Effector CD4-positive, alpha-beta T cell (primary cell): ENCODE data around the gene KCNT1.

Experiments
- DNase-seq: peaks from one replicate; pipeline ENCODE4 v3.0.0-alpha.2; 2020

Gene KCNT1

DNA sequence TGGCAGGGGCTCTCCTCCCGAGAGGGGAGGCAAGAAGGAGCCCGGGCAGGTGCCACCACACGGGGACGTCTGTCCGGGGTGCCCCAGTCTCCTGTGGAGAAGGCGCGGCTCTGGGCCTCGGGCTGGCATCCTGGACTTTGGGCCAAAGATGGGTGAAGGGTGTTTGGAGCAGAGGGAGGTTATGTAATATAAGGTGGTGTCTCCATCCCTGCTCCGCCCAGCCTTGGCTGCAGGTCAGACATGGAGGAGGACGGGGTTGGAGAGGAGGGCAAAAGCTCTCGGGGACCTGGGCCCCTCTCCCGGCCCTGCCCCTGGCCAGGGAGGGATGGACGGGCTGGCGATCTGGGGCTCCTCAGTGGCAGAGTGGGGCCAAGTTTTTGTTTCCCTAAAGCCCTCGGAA, 1.5 kb upstream of the KCNT1 start:
- DNase-seq, result no peak

DNA sequence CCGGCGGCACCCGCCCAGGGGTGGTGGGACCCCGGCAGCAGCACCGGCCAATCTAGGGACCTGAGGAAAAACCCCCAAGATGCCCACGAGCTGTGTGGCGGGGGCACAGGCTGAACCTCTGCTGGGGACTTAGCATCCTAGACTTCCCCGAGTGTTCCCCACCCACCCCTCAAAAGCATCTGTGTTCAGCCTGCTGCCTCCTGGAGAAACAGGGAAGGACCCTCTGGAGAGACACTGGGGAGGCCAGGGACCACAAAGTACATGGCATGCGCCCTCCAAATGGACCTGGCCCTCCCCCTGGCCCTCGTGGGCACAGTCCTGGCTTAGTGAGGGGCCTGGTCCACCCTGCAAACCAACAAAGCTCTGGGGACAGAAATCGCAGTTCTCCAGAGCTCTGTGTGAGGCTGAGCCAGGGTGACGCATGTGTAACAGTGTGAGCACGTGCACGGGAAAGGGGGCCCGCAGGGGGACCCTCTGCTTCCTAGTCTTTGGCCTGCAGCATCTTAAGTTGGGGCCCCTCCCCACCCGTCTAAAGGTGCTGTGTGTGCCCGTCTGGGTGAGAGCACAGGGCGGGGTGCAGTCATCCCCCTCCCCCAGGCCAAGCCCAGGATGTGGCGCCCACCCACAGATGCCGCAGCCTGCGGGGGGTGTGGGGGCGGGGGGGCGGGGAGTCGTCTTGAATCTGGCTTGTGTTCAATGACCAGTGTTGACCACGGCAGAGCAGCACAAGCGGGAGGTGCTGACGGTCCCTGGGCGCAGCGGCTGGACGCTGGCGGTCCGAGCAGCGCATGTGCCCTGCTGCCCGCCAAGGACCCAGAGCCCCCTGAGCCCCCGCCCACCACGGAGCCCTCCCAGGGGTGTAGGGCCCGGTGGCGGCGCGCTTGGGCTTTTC, 672 bp upstream of the KCNT1 start:
- no peak for DNase-seq

DNA sequence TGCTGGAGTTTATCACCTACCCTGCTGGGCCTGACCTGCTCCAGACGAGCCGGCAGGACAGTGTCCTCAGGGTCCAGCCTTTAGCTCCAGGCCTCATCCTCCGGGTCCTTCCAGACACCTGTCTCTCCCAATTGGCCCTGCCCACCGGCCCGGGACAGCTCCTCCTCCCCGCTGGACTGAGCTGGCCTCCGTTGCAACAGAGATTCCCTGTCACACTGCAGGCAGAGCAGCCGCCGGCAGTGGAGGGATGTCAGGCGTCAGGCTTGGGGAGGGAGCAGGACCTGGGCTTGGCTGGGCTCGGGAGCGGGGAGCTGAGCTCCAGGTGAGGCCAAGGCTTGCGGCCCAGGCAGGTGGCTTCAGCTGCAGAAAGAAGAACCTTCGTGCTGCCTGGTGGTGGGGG, 1.7 kb downstream of the KCNT1 start:
- no peak for DNase-seq

DNA sequence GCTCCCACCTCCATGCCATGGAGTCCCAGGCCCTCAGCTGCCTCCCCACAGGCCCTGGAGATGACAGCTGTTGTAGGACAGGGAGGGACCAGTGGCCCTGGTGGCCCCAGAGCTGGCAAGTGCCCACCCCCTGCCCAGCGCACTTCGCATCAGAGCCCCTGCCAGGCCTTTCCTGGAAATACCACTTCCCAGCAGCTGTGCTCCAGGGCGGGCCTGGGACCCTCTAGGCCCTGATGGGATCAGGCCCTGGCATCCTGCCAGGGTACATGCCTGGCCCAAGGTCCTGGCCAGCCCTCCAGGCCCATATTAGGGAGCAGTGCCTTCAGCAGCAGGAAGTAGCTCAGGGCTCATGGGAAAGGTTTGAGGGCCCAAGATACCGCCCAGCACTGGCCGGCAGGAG, 2.5 kb downstream of the KCNT1 start:
- DNase-seq, result no peak

DNA sequence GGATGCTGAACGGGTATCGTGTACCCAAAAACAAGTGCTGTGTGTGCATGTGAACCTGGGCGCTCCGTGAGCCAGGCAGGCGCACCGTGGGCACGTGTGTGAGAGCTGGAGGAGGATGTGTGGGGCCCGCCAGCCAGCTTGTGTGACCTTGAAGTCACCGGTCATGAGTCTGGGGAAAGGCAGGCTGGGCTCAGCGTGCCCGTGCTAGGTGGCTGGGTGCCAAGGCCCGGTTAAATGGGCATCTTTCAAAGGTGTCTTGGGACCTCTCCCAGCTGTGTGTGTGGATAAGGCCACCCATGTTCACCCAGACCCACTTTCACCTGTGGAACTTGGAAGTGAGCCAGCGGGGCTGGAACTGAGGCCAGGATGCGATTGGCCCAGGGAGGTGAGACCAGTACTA, 3.4 kb downstream of the KCNT1 start:
- DNase-seq, result no peak

DNA sequence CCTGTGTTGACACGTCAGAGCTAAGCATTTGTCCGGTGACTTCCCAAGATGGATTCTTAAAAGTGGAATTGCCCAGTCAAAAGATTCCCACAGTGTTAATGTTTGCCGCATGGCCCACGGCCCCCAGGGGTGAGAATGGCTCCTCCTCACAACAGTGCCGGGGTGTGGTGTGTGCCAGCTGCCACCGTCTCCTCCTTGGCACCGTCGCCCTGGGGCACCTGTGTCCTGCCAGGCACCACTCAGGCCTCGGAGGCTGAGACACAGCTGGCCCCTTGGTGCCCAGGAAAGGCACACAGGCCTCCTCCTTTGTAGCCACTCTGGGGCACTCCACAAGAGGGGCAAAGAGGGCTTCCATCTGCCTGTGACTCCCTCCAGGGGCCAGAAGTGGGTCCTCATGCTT, 4.3 kb downstream of the KCNT1 start:
- DNase-seq, result no peak

DNA sequence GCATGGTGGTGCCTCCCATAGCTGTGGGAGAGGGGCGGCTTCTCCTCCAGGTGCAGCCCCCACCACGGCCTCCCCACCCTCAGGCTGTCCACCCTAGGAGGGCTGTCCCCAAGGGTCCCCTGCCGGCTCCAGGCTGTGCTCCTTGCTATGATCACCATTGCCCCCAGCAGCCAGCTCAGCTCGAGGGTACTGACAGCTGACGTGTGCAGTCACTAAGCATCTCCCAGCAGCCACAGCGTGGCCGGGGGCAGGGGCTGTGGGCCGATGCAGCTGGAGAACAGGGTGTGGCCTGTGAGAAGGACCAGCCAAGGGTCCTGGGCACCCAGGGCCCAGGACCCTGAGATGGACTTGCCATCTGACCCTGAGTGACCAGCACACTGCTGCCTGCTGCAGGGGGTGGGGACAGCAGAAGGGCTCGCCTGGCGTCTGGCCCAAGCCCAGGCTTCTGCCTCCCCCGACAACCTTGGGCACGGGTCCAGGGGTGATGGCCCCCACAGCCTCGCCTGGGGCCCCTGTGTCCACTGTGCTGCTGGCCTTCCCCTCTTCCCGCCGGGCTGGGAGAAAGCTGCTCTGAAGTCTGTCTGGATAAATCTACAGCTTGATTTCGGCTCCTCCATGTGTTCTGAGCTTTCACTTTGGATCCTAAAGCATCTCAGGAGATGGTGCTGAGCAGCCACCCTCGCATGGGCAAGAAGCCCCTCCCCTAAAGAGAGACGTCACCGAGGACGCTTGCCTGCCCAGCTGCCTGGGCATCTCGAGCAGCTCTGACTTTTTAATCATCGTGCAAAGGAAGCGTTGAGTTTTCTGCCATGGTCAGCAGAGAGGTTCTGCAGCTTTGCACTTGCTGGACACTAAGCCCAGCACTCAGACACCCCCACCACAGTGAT, 5.5 kb downstream of the KCNT1 start:
- DNase-seq, result no peak

DNA sequence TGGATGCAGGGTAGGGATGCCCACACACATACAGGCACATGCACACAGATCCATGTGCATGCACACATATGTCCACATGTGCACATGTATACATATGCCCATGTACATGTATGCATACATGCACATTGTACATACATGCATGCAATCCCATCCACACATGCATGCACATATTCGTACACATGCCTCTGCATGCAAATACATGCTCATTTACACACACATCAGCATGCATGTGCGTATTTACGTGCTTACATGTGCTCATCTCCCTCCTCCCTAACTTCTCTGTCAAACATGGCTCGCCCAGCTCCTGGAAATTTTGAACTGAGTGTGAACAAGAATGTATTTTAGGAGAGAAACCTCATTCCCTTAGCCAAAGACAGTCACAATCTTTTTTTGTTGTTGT, 6.2 kb downstream of the KCNT1 start:
- no peak for DNase-seq

DNA sequence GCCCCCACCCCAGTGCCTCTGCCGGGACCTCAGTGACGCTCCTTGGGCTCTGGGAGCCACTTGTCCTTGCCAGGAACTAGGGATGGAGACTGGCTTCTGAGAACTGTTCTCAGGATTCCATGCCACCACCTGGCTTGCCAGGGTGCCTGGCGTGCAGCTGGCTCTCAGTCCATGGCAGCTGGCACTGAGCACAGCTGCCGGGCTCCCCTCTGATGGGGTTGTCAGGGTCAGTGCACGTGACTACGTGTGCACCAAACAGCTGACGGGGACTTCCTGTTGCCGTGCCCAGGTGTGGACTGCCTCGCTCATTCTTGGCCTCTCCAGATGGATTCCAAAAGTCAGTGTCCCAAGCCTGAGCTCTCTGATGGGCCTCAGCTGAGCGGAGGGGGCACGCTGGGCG, 9.4 kb downstream of the KCNT1 start:
- DNase-seq, result no peak

DNA sequence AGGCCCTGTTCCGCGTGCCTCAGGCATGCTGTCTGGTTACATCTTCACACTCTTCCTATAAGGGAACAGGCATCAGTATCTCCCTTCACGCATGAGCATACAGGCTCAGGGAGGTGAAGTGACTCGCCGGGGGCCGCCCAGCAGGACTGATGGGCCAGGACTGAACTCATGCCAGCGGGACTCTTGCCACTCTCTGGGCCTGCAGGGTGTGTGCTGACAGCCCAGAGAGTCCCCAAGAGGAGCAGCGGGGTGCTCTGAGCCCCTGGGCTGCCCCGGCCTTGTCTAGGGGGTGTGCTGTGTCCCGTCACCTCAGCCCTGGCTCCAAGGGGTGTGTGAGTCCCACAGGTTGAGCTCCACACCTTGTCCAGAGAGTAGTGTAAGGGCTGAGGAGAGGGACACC, 9.9 kb downstream of the KCNT1 start:
- DNase-seq, result no peak

DNA sequence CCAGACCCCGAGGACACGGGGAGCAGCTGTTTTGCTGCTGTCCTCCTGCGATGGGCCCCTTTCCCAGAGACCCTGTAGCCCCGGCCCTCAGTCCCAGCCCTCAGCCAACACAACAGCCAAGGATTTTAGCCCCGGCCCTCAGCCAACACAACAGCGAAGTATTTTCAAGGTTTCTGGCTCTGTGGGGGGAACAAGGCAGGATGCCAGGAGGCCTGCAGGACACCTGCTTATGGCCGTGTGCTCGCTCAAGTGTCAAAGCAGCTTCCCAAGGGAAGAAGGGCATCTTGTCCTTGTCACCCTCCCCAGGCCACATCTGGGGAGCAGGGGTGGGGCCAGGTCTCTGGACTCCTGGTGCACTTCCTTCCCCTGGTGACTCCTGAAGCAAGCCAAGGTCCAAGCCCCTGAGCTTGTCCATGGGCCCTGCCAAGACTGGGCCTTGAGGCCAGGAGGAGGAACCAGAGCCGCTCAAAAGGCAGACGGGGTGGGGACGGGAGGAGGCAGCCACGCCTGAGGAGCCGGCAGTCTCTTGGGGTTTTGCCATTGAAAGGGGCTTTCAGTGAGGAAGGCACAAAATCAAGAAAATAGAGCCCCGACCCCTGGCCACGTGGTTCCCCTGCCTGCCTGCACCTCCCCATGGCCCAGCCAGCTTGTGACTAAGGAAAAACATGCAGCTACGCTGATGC, 10.8 kb downstream of the KCNT1 start:
- no peak for DNase-seq

DNA sequence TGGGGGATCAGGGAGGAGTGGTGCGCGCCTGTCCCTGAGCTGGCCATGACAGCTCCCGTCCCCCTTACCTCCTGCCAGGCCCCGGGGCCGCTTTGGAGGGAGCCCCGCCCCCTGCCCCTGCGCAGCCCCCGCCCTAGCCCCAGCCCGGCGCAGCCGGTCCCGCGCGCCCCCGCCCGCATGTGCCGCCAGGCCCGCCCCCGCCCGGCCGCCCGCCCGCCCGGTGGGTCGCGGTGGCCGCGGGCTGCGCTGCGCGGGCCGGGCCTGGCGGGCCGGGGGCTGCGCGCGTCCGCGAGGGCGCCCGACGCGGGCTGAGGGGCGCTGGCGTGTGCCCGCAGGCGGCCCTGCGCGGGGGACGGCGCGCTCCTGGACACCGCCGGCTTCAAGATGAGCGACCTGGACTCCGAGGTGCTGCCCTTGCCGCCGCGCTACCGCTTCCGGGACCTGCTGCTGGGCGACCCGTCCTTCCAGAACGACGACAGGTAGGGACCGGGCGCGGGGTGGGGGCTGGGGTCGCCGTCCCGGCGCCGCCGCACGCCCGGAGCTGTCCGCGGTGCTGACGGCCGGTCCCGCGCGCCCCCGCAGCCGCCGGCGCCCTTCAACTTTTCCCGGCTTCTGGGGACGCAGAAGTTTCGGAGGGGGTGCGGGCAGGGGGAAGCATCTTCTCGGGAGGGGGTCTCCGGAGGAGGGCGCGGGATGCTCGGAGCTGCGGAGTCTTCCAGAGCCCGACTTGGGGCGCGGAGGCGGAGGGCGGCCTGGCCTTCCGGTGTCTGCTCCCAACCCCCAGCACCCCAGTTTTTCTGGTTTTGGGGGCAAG, 12.5 kb downstream of the KCNT1 start:
- DNase-seq, result no peak

DNA sequence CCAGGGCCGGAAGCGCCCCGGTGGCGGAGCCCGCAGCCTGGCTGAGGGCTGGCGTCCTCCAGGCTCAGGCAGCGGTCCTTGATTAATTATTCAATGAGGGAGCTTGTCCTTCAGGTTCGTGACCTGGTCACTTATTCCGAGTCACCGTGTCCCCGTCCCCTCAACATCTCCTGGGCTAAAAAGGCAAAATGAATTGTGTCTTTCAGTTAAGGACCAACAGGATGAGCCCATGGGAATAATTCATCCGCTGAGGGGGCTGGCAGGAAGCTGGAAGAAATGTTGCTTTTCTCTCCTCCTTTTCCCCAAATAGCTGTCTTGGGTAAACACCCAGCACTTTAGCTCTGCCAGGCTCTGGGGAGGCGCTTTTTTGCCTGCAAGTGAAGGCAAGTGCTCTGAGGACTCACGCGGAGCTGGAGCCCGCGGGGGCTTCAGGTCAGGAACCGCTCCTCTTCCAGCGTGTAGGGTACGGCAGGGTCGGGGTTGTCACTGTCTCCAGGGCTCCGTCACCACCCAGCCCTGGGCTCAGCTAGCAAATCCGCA, 13.1 kb downstream of the KCNT1 start:
- no peak for DNase-seq

DNA sequence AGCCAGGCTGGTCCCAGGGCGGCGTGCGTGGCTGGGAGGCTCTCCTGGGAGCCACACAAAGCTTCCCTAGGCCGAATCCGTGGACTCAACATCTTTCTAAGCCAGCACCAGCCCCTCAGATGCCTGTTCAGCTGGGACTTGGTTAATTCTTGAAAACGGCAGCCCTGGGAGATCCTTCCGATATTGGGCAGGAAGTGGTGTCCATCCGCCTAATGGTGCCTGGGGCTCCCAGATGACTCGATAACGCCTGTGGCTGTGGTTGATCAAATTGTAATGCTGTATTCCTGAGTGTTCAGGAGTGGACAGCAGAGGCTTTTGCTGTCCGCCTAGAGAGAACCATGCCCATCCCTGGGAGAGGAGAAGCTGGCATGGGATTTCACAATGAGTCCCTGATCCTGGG, 14.1 kb downstream of the KCNT1 start:
- no peak for DNase-seq

DNA sequence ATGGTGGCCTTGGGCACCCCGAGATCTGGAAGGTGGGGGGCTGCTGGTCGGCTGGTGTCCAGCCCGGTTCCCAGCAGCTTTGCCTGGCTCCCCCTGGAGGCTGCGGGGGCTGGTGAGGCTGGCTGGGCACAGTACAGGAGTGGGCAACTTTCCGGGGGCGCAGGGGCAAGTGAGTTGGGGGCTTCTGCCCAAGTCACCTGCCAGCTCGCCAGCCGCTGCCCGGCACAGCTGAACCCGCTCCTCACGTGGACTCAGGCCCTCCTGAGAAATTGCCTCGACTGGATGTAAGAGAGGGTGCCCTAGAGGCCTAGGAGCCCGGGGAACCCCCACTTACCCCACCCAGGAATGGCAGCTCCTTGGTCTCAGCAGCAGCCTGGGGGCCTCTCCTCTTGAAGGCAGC, 15.4 kb downstream of the KCNT1 start:
- DNase-seq, result no peak

DNA sequence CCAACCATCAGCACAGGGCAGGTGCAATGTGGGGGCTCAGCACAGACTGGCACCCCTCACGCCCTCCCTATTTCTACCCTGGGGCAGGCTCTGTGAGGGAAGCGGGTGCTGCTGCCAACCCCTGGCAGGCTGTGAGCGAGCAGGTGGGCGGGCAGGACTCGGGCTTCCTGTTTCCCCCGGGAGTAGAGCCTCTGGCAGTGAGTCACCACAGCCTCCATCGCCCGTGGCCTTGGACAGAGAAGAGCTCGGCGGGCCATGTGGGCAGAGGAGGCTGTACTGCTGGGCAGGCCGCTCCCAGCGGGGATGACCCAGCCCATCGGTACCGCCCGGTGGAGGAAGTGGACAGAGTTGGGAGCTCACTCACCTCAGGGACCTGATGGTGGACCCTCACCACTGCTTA, 16.6 kb downstream of the KCNT1 start:
- no peak for DNase-seq

DNA sequence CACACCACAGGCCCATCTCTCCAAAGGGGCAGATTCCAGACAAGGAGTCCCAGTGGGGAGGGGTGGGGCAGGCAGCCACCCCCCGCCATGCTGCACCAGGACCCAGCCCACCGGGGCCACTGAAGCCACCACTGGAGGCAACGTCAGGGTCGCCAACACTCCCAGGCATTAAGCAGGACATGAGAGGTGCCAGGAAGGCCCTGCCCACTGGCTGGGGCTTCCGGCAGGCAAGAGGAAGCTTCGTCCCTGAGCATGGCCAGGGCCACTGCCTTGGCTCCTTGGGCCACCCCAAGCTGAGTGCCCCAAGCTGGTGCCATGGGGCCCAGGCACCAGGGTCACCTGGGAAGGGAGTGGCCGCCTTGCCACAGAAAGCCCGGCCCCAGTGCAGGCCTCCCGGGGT, 17.5 kb downstream of the KCNT1 start:
- DNase-seq, result no peak

DNA sequence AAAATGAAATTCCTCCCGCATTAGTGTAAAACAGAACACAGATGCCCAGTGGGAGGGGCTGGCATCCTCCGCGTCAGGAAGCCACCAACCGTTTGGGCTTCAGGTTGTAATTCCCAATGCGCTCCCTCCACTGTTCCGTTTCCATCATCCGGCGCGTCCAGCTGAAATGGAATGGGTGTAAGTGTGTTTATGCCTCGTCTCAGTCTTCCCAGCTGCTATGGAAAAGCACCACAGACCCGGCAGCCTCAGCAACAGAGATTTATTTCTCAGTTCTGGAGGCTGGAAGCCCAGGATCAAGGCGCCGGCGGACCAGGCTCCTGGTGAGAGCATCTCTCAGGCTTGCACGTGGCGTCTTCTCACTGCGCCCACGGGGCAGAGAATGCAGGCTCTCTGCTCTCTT, 20.4 kb downstream of the KCNT1 start:
- no peak for DNase-seq

DNA sequence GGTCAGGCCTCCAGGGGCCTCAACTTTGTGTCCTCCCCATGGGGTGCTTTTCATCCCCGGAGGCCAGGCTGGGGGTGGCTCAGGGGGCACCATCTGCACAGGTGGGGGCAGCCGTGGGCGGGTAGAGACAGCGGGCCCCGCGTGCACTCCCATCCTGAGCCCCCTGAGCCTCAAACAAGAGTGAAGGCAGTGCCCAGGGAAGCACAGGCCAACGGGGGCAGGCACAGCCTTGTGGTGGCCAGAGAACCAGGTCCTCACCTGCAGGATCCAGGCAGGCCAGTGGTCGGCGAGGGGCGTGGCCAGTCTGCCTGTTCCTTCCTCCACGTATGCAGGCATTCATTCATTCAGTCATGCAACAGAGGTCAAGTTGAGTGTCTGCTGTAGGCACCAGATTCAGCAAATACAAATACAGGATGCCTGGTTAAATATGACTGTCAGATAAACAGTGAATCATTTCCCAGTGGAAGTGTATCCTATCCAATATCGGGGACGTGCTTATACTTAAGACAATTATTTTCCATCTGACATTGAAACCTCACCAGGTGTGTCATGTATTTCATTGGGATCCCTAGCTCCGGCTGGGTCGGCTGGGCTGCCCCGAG, 22.3 kb downstream of the KCNT1 start:
- no peak for DNase-seq

DNA sequence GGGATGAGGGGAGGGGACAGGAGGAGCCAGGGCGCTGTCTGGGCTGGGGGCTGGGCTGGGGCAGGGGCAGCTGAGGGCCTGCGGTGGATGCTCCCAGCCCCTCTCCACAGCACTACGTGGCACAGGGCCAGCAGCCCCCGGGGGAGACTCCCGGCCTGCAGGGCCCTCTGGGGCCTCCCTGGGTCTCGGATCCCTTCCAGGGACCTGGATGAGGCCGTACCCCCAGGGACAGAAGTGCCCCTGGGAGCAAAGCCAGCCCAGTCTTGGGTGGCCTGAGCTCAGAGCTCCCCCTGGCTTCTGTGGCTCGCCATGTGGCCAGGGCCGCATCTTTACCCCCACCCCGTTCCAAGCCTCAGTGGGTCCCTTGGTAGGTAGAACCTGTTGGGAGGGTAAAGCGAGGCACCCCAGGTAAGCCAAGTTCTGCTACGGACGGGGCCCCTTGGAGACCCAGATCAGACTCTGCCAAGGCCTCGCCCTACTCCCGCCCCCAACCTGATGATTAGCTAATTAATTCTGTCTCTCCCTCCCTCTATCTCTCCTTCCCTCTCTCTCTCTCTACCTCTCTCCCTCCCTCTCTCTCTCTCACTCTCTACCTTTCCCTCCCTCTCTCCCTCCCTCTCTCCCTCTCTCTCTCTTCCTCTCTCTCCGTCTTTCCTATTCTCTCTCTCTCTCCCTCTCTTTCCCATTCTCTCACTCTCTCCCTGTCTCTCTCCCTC, 24.3 kb downstream of the KCNT1 start:
- no peak for DNase-seq

DNA sequence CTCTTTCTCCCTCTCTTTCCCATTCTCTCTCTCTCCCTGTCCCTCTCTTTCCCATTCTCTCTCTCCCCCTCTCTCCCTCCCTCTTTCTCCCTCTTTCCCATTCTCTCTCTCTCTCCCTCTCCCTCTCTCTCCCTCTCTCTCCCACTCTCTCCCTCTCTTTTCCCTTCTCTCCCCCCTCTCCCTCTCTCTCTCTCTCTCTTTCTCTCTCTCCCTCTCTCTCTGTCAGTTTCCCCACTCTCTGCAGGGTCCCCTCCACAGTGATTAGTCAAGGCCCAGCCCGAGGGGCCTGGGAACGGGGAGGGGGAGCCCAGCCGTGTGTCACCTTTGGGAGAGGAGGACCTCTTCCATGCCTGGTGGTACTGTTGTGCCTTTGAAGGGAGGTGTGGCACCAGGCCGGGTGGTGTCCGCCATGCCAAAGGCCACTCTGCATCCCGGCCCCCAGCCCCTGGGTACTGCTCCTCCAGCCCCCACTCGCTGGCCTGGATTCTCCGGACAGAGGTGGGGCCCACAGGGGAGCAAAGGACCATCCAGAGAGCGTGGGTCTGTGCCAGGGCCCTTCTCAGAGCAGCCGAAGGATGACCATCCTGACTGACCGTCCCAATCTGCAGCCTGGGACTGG, 25.4 kb downstream of the KCNT1 start:
- no peak for DNase-seq
